HEK293 (cell line): ENCODE data around the gene MED13L.

Experiments
- CTCF ChIA-PET: fragments of 350-600 bp; formaldehyde crosslinking; extraction: SDS; loops from one replicate; lab custom pipeline; 2021; ENCODE audit warnings: antibody characterized with exemption; lab: Yijun Ruan, JAX
- POLR2A ChIA-PET: fragments of 300-600 bp; formaldehyde crosslinking; extraction: SDS; loops from one replicate; lab custom pipeline; 2020; ENCODE audit warnings: antibody characterized with exemption, inconsistent platforms; lab: Yijun Ruan, JAX
- H3K27ac ChIP-seq: fragments of 200-500 bp; sonication (Bioruptor generic); 2 replicates; pipeline ENCODE4 v1.5.1; 2014; ENCODE audit warnings: low read depth, low read length, control low read depth, inconsistent platforms; ENCODE audit errors: extremely low read depth
- H3K36me3 ChIP-seq, 2 experiments: fragments of 200-500 bp in 1 of 2; sonication (Bioruptor generic) in 1 of 2; 1 replicate in 1 of 2; 2 replicates in 1 of 2; pipeline ENCODE4 v1.5.1; 2014 to 2017; ENCODE audit warnings: inconsistent platforms in 2 of 2, low read length in 2 of 2; ENCODE audit not compliant: control insufficient read depth in 2 of 2, insufficient read depth in 1 of 2
- H3K4me1 ChIP-seq: fragments of 200-500 bp; sonication (Bioruptor generic); 2 replicates; pipeline ENCODE4 v1.5.1; 2014; ENCODE audit warnings: mild to moderate bottlenecking, low read length, inconsistent platforms; ENCODE audit not compliant: control insufficient read depth, insufficient read depth
- H3K4me3 ChIP-seq: 2 replicates; pipeline ENCODE4 v1.5.1; 2011; ENCODE audit warnings: low read depth, mild to moderate bottlenecking, control low read depth, low read length, moderate library complexity
- H3K9me3 ChIP-seq: fragments of 200-500 bp; sonication (Bioruptor generic); 2 replicates; pipeline ENCODE4 v1.5.1; 2014; ENCODE audit warnings: low read depth, low read length, inconsistent platforms; ENCODE audit not compliant: control insufficient read depth, insufficient read depth
- FEZF1 ChIP-seq: fragments of 450-650 bp; formaldehyde crosslinking; IDR thresholded peaks from 2 replicates; pipeline ENCODE4 v1.5.1; 2016; ENCODE audit warnings: missing biosample characterization, missing genetic modification characterization
- GFI1B ChIP-seq: fragments of 450-650 bp; formaldehyde crosslinking; IDR thresholded peaks from 2 replicates; pipeline ENCODE4 v1.5.1; 2016; ENCODE audit warnings: missing biosample characterization, missing genetic modification characterization
- GLIS1 ChIP-seq: fragments of 450-650 bp; formaldehyde crosslinking; IDR thresholded peaks from 2 replicates; pipeline ENCODE4 v1.5.1; 2016; ENCODE audit warnings: missing biosample characterization, missing genetic modification characterization
- GLIS2 ChIP-seq: fragments of 450-650 bp; formaldehyde crosslinking; IDR thresholded peaks from 2 replicates; pipeline ENCODE4 v1.5.1; 2016; ENCODE audit warnings: missing biosample characterization, missing genetic modification characterization
- OSR2 ChIP-seq: fragments of 450-650 bp; formaldehyde crosslinking; IDR thresholded peaks from 2 replicates; pipeline ENCODE4 v1.5.1; 2016; ENCODE audit warnings: missing biosample characterization, missing genetic modification characterization
- PRDM1 ChIP-seq: fragments of 450-650 bp; formaldehyde crosslinking; IDR thresholded peaks from 2 replicates; pipeline ENCODE4; 2016; ENCODE audit warnings: missing biosample characterization, missing genetic modification characterization
- SP2 ChIP-seq: fragments of 450-650 bp; formaldehyde crosslinking; IDR thresholded peaks from 2 replicates; pipeline ENCODE4 v1.5.1; 2016; ENCODE audit warnings: missing biosample characterization, missing genetic modification characterization
- ZIC2 ChIP-seq: fragments of 450-650 bp; formaldehyde crosslinking; IDR thresholded peaks from 2 replicates; pipeline ENCODE4 v1.5.1; 2016; ENCODE audit warnings: missing biosample characterization, missing genetic modification characterization
- ZNF16 ChIP-seq: fragments of 450-650 bp; formaldehyde crosslinking; IDR thresholded peaks from 2 replicates; pipeline ENCODE4 v1.5.1; 2016; ENCODE audit warnings: low read depth, missing biosample characterization, missing genetic modification characterization
- ZNF175 ChIP-seq: fragments of 450-650 bp; formaldehyde crosslinking; IDR thresholded peaks from 2 replicates; pipeline ENCODE4 v1.5.1; 2016; ENCODE audit warnings: missing biosample characterization, missing genetic modification characterization
- ZNF292 ChIP-seq: fragments of 450-650 bp; formaldehyde crosslinking; IDR thresholded peaks from 2 replicates; pipeline ENCODE4 v1.5.1; 2016; ENCODE audit warnings: low read depth, missing biosample characterization, missing genetic modification characterization, borderline replicate concordance
- ZNF324 ChIP-seq: fragments of 450-650 bp; formaldehyde crosslinking; IDR thresholded peaks from 2 replicates; pipeline ENCODE4 v1.5.1; 2016; ENCODE audit warnings: missing biosample characterization, missing genetic modification characterization
- ZNF350 ChIP-seq: fragments of 450-650 bp; formaldehyde crosslinking; IDR thresholded peaks from 2 replicates; pipeline ENCODE4 v1.5.0; 2017; ENCODE audit warnings: missing biosample characterization, mild to moderate bottlenecking, missing genetic modification characterization
- ZNF366 ChIP-seq: fragments of 450-650 bp; formaldehyde crosslinking; conservative IDR thresholded peaks from 2 replicates; pipeline ENCODE4 v1.5.1; 2016; ENCODE audit warnings: missing biosample characterization, missing genetic modification characterization
- ZNF404 ChIP-seq: fragments of 450-650 bp; formaldehyde crosslinking; IDR thresholded peaks from 2 replicates; pipeline ENCODE4 v1.5.1; 2017; ENCODE audit warnings: missing biosample characterization, missing genetic modification characterization
- ZNF433 ChIP-seq: fragments of 450-650 bp; formaldehyde crosslinking; IDR thresholded peaks from 2 replicates; pipeline ENCODE4 v1.5.1; 2016; ENCODE audit warnings: missing biosample characterization, missing genetic modification characterization, low read depth
- ZNF639 ChIP-seq: fragments of 450-650 bp; formaldehyde crosslinking; IDR thresholded peaks from 2 replicates; pipeline ENCODE4 v1.5.1; 2016; ENCODE audit warnings: missing biosample characterization, missing genetic modification characterization
- ZNF654 ChIP-seq: fragments of 450-650 bp; formaldehyde crosslinking; IDR thresholded peaks from 2 replicates; pipeline ENCODE4 v1.5.1; 2016; ENCODE audit warnings: low read depth, missing biosample characterization, missing genetic modification characterization
- ZNF664 ChIP-seq: fragments of 450-650 bp; formaldehyde crosslinking; IDR thresholded peaks from 2 replicates; pipeline ENCODE4 v1.5.1; 2016; ENCODE audit warnings: missing biosample characterization, missing genetic modification characterization
- TF ChIP-seq, protein P1 (sequence below): fragments of 450-650 bp; formaldehyde crosslinking; IDR thresholded peaks from 2 replicates; pipeline ENCODE4 v1.5.1; 2016; ENCODE audit warnings: missing biosample characterization, missing genetic modification characterization
- TF ChIP-seq, protein P2 (sequence below): fragments of 450-650 bp; formaldehyde crosslinking; IDR thresholded peaks from 2 replicates; pipeline ENCODE4 v1.5.1; 2017; ENCODE audit warnings: missing biosample characterization, missing genetic modification characterization

MED13L gene

GRCh38 chr12:116050275-116050674 is 227.2 kb downstream of the MED13L start:
- no peak overlapping the region for H3K4me3 ChIP-seq
- POLR2A ChIA-PET = no interaction called here
- CTCF ChIA-PET = interaction anchor here (0.6 kb wide), 1 partner anchor 105 kb away, joined by 3 read pairs; no protein-coding TSS in a partner anchor
- TF ChIP-seq, protein P1, sequence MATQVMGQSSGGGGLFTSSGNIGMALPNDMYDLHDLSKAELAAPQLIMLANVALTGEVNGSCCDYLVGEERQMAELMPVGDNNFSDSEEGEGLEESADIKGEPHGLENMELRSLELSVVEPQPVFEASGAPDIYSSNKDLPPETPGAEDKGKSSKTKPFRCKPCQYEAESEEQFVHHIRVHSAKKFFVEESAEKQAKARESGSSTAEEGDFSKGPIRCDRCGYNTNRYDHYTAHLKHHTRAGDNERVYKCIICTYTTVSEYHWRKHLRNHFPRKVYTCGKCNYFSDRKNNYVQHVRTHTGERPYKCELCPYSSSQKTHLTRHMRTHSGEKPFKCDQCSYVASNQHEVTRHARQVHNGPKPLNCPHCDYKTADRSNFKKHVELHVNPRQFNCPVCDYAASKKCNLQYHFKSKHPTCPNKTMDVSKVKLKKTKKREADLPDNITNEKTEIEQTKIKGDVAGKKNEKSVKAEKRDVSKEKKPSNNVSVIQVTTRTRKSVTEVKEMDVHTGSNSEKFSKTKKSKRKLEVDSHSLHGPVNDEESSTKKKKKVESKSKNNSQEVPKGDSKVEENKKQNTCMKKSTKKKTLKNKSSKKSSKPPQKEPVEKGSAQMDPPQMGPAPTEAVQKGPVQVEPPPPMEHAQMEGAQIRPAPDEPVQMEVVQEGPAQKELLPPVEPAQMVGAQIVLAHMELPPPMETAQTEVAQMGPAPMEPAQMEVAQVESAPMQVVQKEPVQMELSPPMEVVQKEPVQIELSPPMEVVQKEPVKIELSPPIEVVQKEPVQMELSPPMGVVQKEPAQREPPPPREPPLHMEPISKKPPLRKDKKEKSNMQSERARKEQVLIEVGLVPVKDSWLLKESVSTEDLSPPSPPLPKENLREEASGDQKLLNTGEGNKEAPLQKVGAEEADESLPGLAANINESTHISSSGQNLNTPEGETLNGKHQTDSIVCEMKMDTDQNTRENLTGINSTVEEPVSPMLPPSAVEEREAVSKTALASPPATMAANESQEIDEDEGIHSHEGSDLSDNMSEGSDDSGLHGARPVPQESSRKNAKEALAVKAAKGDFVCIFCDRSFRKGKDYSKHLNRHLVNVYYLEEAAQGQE (tag by site-specific recombination) = no peak
- TF ChIP-seq ZNF404 (no peak), ZNF292 (no peak), ZNF664 (tag by site-specific recombination) (no peak), ZNF324 (tag by site-specific recombination) (no peak), ZNF350 (no peak), ZNF433 (tag by site-specific recombination) (no peak), GLIS1 (tag by site-specific recombination) (no peak), ZNF16 (tag by site-specific recombination) (no peak)
- TF ChIP-seq, all 188 proteins: peak for 0
- no peaks in the 10 kb centered on the region for H3K36me3 ChIP-seq
- peaks cover 11% of the 10 kb centered on the region for H3K4me1 ChIP-seq
- H3K9me3 ChIP-seq = no peaks in the 10 kb centered on the region
- H3K27ac ChIP-seq = no peak overlapping the region

GRCh38 chr12:116048879-116049278 is 228.6 kb downstream of the MED13L start:
- Histone ChIP-seq H3K36me3 (no peaks in the 10 kb centered on the region), H3K9me3 (no peaks in the 10 kb centered on the region), H3K27ac (no peak overlapping the region), H3K4me1 (peaks cover 13% of the 10 kb centered on the region), H3K4me3 (no peak overlapping the region)
- ChIA-PET POLR2A (no interaction called here), CTCF (interaction anchor here (1.3 kb wide), 1 partner anchor 15 kb away, joined by 3 read pairs; no protein-coding TSS in a partner anchor)
- TF ChIP-seq ZNF639 (tag by site-specific recombination) (no peak), PRDM1 (tag by site-specific recombination) (peak; percentile 31; the same call in 1 of the 2 replicates), GLIS2 (tag by site-specific recombination) (no peak), ZNF654 (no peak), ZIC2 (tag by site-specific recombination) (no peak), ZNF175 (tag by site-specific recombination) (no peak), ZNF366 (tag by site-specific recombination) (peak; percentile 15; the same call in 1 of the 2 replicates), FEZF1 (tag by site-specific recombination) (no peak), ZNF664 (tag by site-specific recombination) (no peak), SP2 (no peak), OSR2 (tag by site-specific recombination) (no peak), GFI1B (no peak)
- TF ChIP-seq, protein P2, sequence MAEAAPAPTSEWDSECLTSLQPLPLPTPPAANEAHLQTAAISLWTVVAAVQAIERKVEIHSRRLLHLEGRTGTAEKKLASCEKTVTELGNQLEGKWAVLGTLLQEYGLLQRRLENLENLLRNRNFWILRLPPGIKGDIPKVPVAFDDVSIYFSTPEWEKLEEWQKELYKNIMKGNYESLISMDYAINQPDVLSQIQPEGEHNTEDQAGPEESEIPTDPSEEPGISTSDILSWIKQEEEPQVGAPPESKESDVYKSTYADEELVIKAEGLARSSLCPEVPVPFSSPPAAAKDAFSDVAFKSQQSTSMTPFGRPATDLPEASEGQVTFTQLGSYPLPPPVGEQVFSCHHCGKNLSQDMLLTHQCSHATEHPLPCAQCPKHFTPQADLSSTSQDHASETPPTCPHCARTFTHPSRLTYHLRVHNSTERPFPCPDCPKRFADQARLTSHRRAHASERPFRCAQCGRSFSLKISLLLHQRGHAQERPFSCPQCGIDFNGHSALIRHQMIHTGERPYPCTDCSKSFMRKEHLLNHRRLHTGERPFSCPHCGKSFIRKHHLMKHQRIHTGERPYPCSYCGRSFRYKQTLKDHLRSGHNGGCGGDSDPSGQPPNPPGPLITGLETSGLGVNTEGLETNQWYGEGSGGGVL = no peak
